Measurements from ENCODE around the gene CASP7. TPM values are rescaled to one million over a fixed set of nuclear protein-coding genes. Genes with fewer than 3 reads are reported as not detected.

The CASP7 gene
- total and polyA plus RNA-seq, 8 donors, result 7.0 to 28.7 (median 14.8) TPM

DNA sequence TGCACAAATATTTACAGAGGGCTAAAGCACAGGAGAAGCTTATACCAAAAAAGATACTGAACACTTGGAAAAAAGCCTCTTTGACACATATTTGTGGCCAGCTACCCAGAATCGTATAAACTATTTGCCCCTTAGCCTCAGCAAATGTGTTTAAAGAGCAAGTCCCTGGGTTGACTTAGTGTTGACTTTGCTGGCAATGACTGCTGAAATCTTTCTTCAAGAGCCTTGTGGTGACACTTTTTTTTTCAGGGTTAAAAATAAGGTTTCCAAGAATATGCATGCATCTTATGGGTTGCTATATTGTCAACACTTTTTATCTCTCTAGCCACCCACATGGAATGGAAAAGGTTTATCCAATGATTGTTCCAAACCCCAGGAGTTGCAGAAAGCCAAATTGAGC, 56.9 kb downstream of the CASP7 start:
- Histone ChIP-seq H3K27me3 (no peaks in the 10 kb centered on the region), H3K36me3 (no peaks in the 10 kb centered on the region), H3K9me3 (no peaks in the 10 kb centered on the region), H3K4me3 (no peak overlapping the region), H3K4me1 (peaks cover 6 to 19% (median 9%) of the 10 kb centered on the region in 3 donors), H3K27ac (peak overlapping the region in 1 of 4 donors; percentile 35)
- ATAC-seq (no peak), FAIRE-seq (no peak), DNase-seq (no peak)
- intact Hi-C loops (cut with DNase I), result no loop called here
- 3 to 8% methylated on average over 1 of the region's 1 CpG for WGBS, 2 donors
- TF ChIP-seq, protein P1, sequence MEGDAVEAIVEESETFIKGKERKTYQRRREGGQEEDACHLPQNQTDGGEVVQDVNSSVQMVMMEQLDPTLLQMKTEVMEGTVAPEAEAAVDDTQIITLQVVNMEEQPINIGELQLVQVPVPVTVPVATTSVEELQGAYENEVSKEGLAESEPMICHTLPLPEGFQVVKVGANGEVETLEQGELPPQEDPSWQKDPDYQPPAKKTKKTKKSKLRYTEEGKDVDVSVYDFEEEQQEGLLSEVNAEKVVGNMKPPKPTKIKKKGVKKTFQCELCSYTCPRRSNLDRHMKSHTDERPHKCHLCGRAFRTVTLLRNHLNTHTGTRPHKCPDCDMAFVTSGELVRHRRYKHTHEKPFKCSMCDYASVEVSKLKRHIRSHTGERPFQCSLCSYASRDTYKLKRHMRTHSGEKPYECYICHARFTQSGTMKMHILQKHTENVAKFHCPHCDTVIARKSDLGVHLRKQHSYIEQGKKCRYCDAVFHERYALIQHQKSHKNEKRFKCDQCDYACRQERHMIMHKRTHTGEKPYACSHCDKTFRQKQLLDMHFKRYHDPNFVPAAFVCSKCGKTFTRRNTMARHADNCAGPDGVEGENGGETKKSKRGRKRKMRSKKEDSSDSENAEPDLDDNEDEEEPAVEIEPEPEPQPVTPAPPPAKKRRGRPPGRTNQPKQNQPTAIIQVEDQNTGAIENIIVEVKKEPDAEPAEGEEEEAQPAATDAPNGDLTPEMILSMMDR (IDR thresholded peaks at IDR 0.05), result no peak

DNA sequence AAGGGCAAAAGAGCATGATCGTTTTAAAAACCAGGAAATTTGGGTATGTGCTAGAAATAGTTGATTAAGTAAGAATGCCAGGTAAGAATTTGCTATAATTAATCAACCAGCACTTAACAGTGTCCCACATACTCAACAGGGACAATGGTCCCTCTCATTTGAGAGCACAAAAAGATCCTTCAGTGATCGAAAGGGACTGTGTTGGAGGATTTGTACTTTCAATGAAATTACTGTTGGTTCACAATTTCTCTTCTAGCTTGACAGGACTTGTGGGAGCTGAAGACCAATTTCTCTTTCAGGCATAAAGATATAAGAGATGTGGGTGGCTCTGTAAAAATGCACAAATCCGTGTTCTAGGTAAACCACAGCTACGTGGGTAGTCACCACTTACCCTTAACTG, 59.3 kb downstream of the CASP7 start:
- H3K4me3 ChIP-seq, result no peak overlapping the region
- H3K27ac ChIP-seq, result peak overlapping the region; percentile 49 to 69 (median 64)
- no peaks in the 10 kb centered on the region for H3K27me3 ChIP-seq
- TF ChIP-seq, protein P1 (IDR thresholded peaks at IDR 0.05), result no peak
- ATAC-seq (peak; percentile 23 to 86 (median 73)), FAIRE-seq (no peak), DNase-seq (no peak)
- H3K36me3 ChIP-seq, result no peaks in the 10 kb centered on the region
- no peaks in the 10 kb centered on the region for H3K9me3 ChIP-seq
- intact Hi-C loops (cut with DNase I), result no loop called here
- 53 to 62% methylated on average over 4 of the region's 4 CpGs for WGBS, 2 donors
- peaks cover 6 to 12% (median 9%) of the 10 kb centered on the region in 3 donors for H3K4me1 ChIP-seq

DNA sequence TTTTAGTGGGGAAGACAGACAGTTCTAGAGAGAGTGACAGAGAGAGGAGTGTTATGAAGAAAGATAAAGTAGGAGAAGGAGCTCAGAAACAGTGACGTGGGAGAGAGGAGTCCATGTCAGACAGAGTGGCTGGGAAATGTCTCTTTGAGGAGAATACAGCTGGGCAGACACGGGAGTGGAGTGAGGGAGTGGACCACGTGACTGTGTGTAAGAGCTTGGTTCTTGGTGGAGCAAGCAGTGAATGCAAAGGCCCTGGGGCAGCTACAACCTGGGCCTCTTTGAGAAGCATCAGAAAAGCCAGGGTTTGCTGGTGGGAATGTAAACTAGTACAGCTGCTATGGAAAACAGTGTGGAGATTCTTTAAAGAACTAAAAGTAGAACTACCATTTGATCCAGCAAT, 59.9 kb downstream of the CASP7 start:
- DNase-seq (no peak), FAIRE-seq (no peak), ATAC-seq (peak in 2 of 4 donors; percentile 20 to 30)
- no peaks in the 10 kb centered on the region for H3K36me3 ChIP-seq
- no peaks in the 10 kb centered on the region for H3K9me3 ChIP-seq
- peak overlapping the region; percentile 49 to 69 (median 64) for H3K27ac ChIP-seq
- intact Hi-C loops (cut with DNase I), result no loop called here
- no peaks in the 10 kb centered on the region for H3K27me3 ChIP-seq
- no peak overlapping the region for H3K4me3 ChIP-seq
- 49 to 51% methylated on average over 3 of the region's 3 CpGs for WGBS, 2 donors
- peaks cover 6 to 12% (median 9%) of the 10 kb centered on the region in 3 donors for H3K4me1 ChIP-seq
- TF ChIP-seq, protein P1 (IDR thresholded peaks at IDR 0.05), result no peak

DNA sequence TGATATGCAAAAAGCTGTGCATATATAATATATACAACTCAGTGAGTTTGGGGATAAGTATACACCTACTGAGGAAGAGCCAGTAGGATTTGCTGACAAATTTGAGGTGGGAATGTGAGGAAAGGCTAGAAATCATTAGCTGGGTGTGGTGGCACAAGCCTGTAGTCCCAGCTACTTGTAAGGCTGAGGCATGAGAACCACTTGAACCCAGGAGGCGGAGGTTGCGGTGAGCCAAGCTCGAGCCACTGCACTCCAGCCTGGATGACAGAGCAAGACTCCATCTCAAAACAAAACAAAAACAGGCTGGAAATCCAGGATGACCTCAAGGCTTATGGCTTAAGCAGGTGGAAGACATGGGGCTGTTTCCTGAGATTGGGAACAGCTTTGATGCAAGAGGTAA, 61.1 kb downstream of the CASP7 start:
- ATAC-seq, result no peak
- TF ChIP-seq, protein P1 (IDR thresholded peaks at IDR 0.05), result no peak
- H3K36me3 ChIP-seq, result no peaks in the 10 kb centered on the region
- H3K4me1 ChIP-seq, result peaks cover 6 to 12% (median 7%) of the 10 kb centered on the region in 3 donors
- DNase-seq, result no peak
- no peak for FAIRE-seq
- no peak overlapping the region for H3K27ac ChIP-seq
- H3K27me3 ChIP-seq, result no peaks in the 10 kb centered on the region
- no peaks in the 10 kb centered on the region for H3K9me3 ChIP-seq
- 91 to 92% methylated on average over 3 of the region's 3 CpGs for WGBS, 2 donors
- no peak overlapping the region for H3K4me3 ChIP-seq
- intact Hi-C loops (cut with DNase I), result no loop called here

DNA sequence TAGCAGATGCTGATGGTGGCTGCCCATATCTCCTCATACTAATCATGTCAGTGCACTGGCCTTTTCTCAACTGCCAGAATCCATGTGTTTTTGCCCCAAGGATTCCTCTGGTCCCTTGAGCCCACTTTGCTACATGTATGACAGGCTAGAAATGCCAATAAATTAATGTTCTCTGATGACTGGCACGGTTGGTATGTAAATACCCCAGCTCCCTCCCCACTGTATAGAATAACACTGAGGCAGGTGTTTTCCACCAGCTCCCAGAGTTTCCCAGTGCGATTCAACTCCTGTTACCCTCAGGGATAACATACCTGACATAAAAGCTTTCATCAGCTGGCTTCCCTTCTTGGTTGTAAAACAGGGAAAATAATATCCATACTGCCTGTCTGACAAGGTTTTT, 62.8 kb downstream of the CASP7 start:
- no peak for ATAC-seq
- FAIRE-seq, result no peak
- Histone ChIP-seq H3K4me1 (no peaks in the 10 kb centered on the region), H3K9me3 (no peaks in the 10 kb centered on the region), H3K4me3 (no peak overlapping the region), H3K36me3 (no peaks in the 10 kb centered on the region), H3K27ac (no peak overlapping the region), H3K27me3 (no peaks in the 10 kb centered on the region)
- no peak for DNase-seq
- intact Hi-C loops (cut with DNase I), result no loop called here
- TF ChIP-seq, protein P1 (IDR thresholded peaks at IDR 0.05), result no peak
- WGBS, 2 donors, result 71 to 77% methylated on average over 2 of the region's 2 CpGs
